Purkinje cell (primary cell): ENCODE data around the gene CIART. TPM values are rescaled to one million over a fixed set of nuclear protein-coding genes. Genes with fewer than 3 reads are reported as not detected.

ENCODE experiments used
- polyA plus RNA-seq: library from polyadenylated mRNA; unstranded; fragments of >200 nt; fragmentation: Nextera tagmentation; gene quantifications from 2 replicates; pipeline ENCODE4 v1.2.1, GENCODE V29; 2014

CIART gene
- polyA plus RNA-seq: 19.1 and 32.2 TPM in 2 replicates

GRCh38 chr1:150281758-150282557, at the start of gene CIART:
Gene CIART, plus strand, starts transcription at chr1:150282554. Its CDS starts 714 bp downstream, at chr1:150283268.

GRCh38 chr1:150235852-150236613, 46.3 kb upstream of the CIART start, which contains the start of gene ANP32E:
Gene ANP32E, minus strand, starts transcription at chr1:150236112. Its CDS starts 326 bp downstream, at chr1:150235786.

GRCh38 chr1:150257624-150258585, 24.4 kb upstream of the CIART start, which contains the start of gene CA14:
Gene CA14, plus strand, starts transcription at chr1:150257774. Its CDS starts 355 bp downstream, at chr1:150258129.

GRCh38 chr1:150268705-150269403, 13.5 kb upstream of the CIART start, which contains the start of gene APH1A:
Gene APH1A, minus strand, starts transcription at chr1:150269016. Its CDS starts 206 bp downstream, at chr1:150268810.

GRCh38 chr1:150293433-150294253, 11.3 kb downstream of the CIART start, which contains the start of gene MRPS21:
Gene MRPS21, plus strand, starts transcription at chr1:150293861. Its CDS starts 506 bp downstream, at chr1:150294367.

Other genes starting within 250 kb of the CIART start
- 76.2 and 84.4 TPM in 2 replicates for gene VPS45, start 214.8 kb upstream of the CIART start, polyA plus RNA-seq
- gene PLEKHO1, start 132.6 kb upstream of the CIART start, polyA plus RNA-seq: 2.7 and 2.8 TPM in 2 replicates
- gene ANP32E, start 46.4 kb upstream of the CIART start, polyA plus RNA-seq: 99.2 and 140 TPM in 2 replicates
- gene CA14, start 24.8 kb upstream of the CIART start, polyA plus RNA-seq: 2.5 and 3.0 TPM in 2 replicates
- gene APH1A, start 13.5 kb upstream of the CIART start, polyA plus RNA-seq: 0.42 and 0.98 TPM in 2 replicates
- gene C1orf54, start 9.8 kb upstream of the CIART start, polyA plus RNA-seq: 45.8 and 52.3 TPM in 2 replicates
- gene MRPS21, start 11.3 kb downstream of the CIART start, polyA plus RNA-seq: 359 and 393 TPM in 2 replicates
- gene PRPF3, start 39.0 kb downstream of the CIART start, polyA plus RNA-seq: 10.1 and 13.6 TPM in 2 replicates
- 7.7 and 9.4 TPM in 2 replicates for gene RPRD2, start 81.6 kb downstream of the CIART start, polyA plus RNA-seq
- gene TARS2, start 204.9 kb downstream of the CIART start, polyA plus RNA-seq: 8.8 and 13.9 TPM in 2 replicates
- gene ECM1, start 225.6 kb downstream of the CIART start, polyA plus RNA-seq: 2.0 and 2.4 TPM in 2 replicates
- gene FALEC, start 233.2 kb downstream of the CIART start, polyA plus RNA-seq: not detected in 2 replicates